ENCODE data around the gene OR2A1. TPM values are rescaled to one million over a fixed set of nuclear protein-coding genes. Genes with fewer than 3 reads are reported as not detected.
"Not testable (repeated sequence)": the region's sequence is repeated elsewhere in the genome, so short reads cannot be mapped to it uniquely, and the experiment has no call there.

The OR2A1 gene
- total RNA-seq, 1 experiment from 2014 or later = not detected

DNA sequence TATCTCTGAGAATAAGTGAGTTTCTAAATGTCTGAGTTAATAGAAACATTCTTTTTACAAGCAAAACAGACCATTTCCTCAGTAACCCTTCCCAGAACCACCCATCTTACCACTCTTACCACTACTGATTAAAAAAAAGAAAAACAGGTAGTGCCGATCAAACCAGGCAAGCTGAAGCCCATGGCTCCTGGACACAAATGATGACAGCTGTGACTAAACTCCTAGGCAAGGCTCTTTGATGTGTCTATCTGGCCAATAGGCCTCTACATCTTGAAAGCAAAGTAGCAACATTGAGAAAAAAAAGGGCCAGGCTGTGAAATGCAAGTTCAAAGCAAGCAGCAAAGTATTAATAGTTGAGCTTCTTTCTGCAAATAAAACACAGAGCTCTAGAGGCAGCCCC, 36.4 kb downstream of the OR2A1 start:
- H3K4me1 ChIP-seq (ENCODE audit: low read length); H3K79me2 ChIP-seq (ENCODE audit: low read length); H2AFZ ChIP-seq (ENCODE audit: low read length); H3K27me3 ChIP-seq (ENCODE audit: low read length); H3K9ac ChIP-seq (ENCODE audit: low read length); DNase-seq; H3K27ac ChIP-seq (ENCODE audit: low read length); H3K4me2 ChIP-seq (ENCODE audit: low read depth, low read length, poor library complexity, severe bottlenecking); H3K4me3 ChIP-seq (ENCODE audit: low read length); H3K9me3 ChIP-seq (ENCODE audit: low read length); H4K20me1 ChIP-seq (ENCODE audit: insufficient read depth, low read depth, low read length); H3K36me3 ChIP-seq (ENCODE audit: insufficient read depth, low read length); H3K9me2 ChIP-seq (replicated peaks; ENCODE audit: insufficient read depth, low read length): not testable (repeated sequence)

- not testable (repeated sequence) for H3K9me2 ChIP-seq (replicated peaks; ENCODE audit: insufficient read depth, low read length); H3K27ac ChIP-seq (ENCODE audit: low read length); H3K9me3 ChIP-seq (ENCODE audit: low read length); H3K4me2 ChIP-seq (ENCODE audit: low read depth, low read length, poor library complexity, severe bottlenecking); H2AFZ ChIP-seq (ENCODE audit: low read length); H3K79me2 ChIP-seq (ENCODE audit: low read length); DNase-seq; H3K9ac ChIP-seq (ENCODE audit: low read length); H3K27me3 ChIP-seq (ENCODE audit: low read length); H3K36me3 ChIP-seq (ENCODE audit: insufficient read depth, low read length); H3K4me3 ChIP-seq (ENCODE audit: low read length); H4K20me1 ChIP-seq (ENCODE audit: insufficient read depth, low read depth, low read length); H3K4me1 ChIP-seq (ENCODE audit: low read length)
Measured at GRCh38 chr7:144351667-144352066, 39.4 kb downstream of the OR2A1 start.

GRCh38 chr7:144355176-144355822, 43.1 kb downstream of the OR2A1 start, which contains the start of gene ARHGEF5:
ARHGEF5 (plus strand) TSS chr7:144355402; CDS start chr7:144362670, 7,268 bp downstream.
- H3K4me2 ChIP-seq (ENCODE audit: low read depth, low read length, poor library complexity, severe bottlenecking); DNase-seq; H3K4me1 ChIP-seq (ENCODE audit: low read length); H3K27me3 ChIP-seq (ENCODE audit: low read length); H2AFZ ChIP-seq (ENCODE audit: low read length); H3K4me3 ChIP-seq (ENCODE audit: low read length); H3K9me2 ChIP-seq (replicated peaks; ENCODE audit: insufficient read depth, low read length); H3K36me3 ChIP-seq (ENCODE audit: insufficient read depth, low read length); H3K27ac ChIP-seq (ENCODE audit: low read length); H3K9ac ChIP-seq (ENCODE audit: low read length); H3K79me2 ChIP-seq (ENCODE audit: low read length); H3K9me3 ChIP-seq (ENCODE audit: low read length); H4K20me1 ChIP-seq (ENCODE audit: insufficient read depth, low read depth, low read length): not testable (repeated sequence)

GRCh38 chr7:144356185-144356584, 44.0 kb downstream of the OR2A1 start:
- not testable (repeated sequence) for H3K36me3 ChIP-seq (ENCODE audit: insufficient read depth, low read length); H2AFZ ChIP-seq (ENCODE audit: low read length); H3K27ac ChIP-seq (ENCODE audit: low read length); H3K9me2 ChIP-seq (replicated peaks; ENCODE audit: insufficient read depth, low read length); H3K4me3 ChIP-seq (ENCODE audit: low read length); H3K79me2 ChIP-seq (ENCODE audit: low read length); DNase-seq; H4K20me1 ChIP-seq (ENCODE audit: insufficient read depth, low read depth, low read length); H3K4me1 ChIP-seq (ENCODE audit: low read length); H3K27me3 ChIP-seq (ENCODE audit: low read length); H3K9ac ChIP-seq (ENCODE audit: low read length); H3K4me2 ChIP-seq (ENCODE audit: low read depth, low read length, poor library complexity, severe bottlenecking); H3K9me3 ChIP-seq (ENCODE audit: low read length)

DNA sequence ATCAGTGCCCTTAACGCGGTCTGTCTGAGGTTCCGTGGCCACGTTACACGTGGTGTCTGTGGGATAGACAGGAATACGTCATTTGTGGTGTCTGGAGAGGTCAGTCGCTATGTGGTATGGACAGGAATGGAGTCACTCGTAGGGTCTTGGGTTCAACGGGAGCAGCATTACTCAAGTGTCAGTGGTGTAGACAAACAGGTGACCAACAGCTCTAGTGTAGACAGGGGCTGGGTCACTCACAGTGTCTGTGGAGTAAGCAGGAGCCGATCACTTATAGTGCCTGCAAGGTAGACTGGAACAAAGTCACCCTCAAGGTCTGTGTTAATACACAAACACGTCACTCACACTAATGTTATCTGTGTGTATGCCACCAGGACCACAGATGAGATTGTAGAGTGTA, 44.6 kb downstream of the OR2A1 start:
- not testable (repeated sequence) for H3K4me1 ChIP-seq (ENCODE audit: low read length); H3K36me3 ChIP-seq (ENCODE audit: insufficient read depth, low read length); H3K27ac ChIP-seq (ENCODE audit: low read length); H3K27me3 ChIP-seq (ENCODE audit: low read length); H4K20me1 ChIP-seq (ENCODE audit: insufficient read depth, low read depth, low read length); H3K9ac ChIP-seq (ENCODE audit: low read length); H3K9me2 ChIP-seq (replicated peaks; ENCODE audit: insufficient read depth, low read length); DNase-seq; H2AFZ ChIP-seq (ENCODE audit: low read length); H3K4me2 ChIP-seq (ENCODE audit: low read depth, low read length, poor library complexity, severe bottlenecking); H3K4me3 ChIP-seq (ENCODE audit: low read length); H3K9me3 ChIP-seq (ENCODE audit: low read length); H3K79me2 ChIP-seq (ENCODE audit: low read length)

DNA sequence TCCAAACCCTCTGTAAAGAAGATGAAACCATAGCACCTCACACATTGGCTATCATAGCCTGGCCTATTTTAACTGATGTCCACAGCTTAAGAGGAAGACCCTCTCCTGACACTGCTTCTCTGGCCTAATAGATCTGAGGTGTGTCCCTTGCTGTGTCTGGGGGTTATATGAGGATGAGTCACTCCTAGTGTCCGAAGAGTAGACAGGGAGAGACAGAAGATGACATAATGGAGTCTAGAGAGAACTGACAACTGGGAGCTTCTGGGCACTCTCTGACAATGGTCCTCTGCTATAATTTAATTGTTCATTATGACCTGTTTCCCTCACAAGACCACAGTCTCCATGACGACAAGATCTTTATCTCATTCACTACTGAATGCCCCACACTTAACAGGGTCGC, 49.8 kb downstream of the OR2A1 start:
- H3K79me2 ChIP-seq (ENCODE audit: low read length); DNase-seq; H2AFZ ChIP-seq (ENCODE audit: low read length); H4K20me1 ChIP-seq (ENCODE audit: insufficient read depth, low read depth, low read length); H3K9ac ChIP-seq (ENCODE audit: low read length); H3K4me1 ChIP-seq (ENCODE audit: low read length); H3K9me2 ChIP-seq (replicated peaks; ENCODE audit: insufficient read depth, low read length); H3K4me3 ChIP-seq (ENCODE audit: low read length); H3K4me2 ChIP-seq (ENCODE audit: low read depth, low read length, poor library complexity, severe bottlenecking); H3K27ac ChIP-seq (ENCODE audit: low read length); H3K27me3 ChIP-seq (ENCODE audit: low read length); H3K9me3 ChIP-seq (ENCODE audit: low read length); H3K36me3 ChIP-seq (ENCODE audit: insufficient read depth, low read length): not testable (repeated sequence)

- H3K4me2 ChIP-seq (ENCODE audit: low read depth, low read length, poor library complexity, severe bottlenecking) = not testable (repeated sequence)
Measured at GRCh38 chr7:144365523-144365922, 53.3 kb downstream of the OR2A1 start.

DNA sequence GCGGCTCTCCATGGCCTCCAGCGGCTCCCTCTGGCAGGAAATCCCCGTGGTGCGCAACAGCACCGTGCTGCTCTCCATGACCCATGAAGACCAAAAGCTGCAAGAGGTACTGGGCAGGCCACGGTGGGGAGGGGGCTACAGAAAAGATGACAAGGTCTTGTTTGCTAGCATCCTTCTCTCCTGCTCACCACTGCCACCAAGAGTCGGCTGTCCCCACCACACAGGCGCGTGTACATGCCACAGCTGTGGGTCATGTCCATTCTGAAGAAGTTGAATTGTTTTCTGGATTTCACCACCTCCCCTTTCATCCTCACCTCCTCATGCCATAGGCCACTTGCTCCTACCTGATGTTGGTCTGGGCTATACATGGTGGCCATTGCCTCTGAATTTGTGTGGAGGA, 55.0 kb downstream of the OR2A1 start:
- H3K27me3 ChIP-seq (ENCODE audit: low read length); H2AFZ ChIP-seq (ENCODE audit: low read length); DNase-seq; H3K9me3 ChIP-seq (ENCODE audit: low read length); H3K9me2 ChIP-seq (replicated peaks; ENCODE audit: insufficient read depth, low read length); H3K9ac ChIP-seq (ENCODE audit: low read length); H3K36me3 ChIP-seq (ENCODE audit: insufficient read depth, low read length); H3K4me3 ChIP-seq (ENCODE audit: low read length); H4K20me1 ChIP-seq (ENCODE audit: insufficient read depth, low read depth, low read length); H3K27ac ChIP-seq (ENCODE audit: low read length); H3K79me2 ChIP-seq (ENCODE audit: low read length); H3K4me1 ChIP-seq (ENCODE audit: low read length); H3K4me2 ChIP-seq (ENCODE audit: low read depth, low read length, poor library complexity, severe bottlenecking): not testable (repeated sequence)

More at GRCh38 chr7:144365523-144365922, 53.3 kb downstream of the OR2A1 start:
- not testable (repeated sequence) for H3K4me3 ChIP-seq (ENCODE audit: low read length); H3K9ac ChIP-seq (ENCODE audit: low read length); DNase-seq; H3K27ac ChIP-seq (ENCODE audit: low read length); H4K20me1 ChIP-seq (ENCODE audit: insufficient read depth, low read depth, low read length); H3K36me3 ChIP-seq (ENCODE audit: insufficient read depth, low read length); H3K27me3 ChIP-seq (ENCODE audit: low read length); H3K9me2 ChIP-seq (replicated peaks; ENCODE audit: insufficient read depth, low read length); H3K9me3 ChIP-seq (ENCODE audit: low read length); H2AFZ ChIP-seq (ENCODE audit: low read length); H3K4me1 ChIP-seq (ENCODE audit: low read length); H3K79me2 ChIP-seq (ENCODE audit: low read length)

DNA sequence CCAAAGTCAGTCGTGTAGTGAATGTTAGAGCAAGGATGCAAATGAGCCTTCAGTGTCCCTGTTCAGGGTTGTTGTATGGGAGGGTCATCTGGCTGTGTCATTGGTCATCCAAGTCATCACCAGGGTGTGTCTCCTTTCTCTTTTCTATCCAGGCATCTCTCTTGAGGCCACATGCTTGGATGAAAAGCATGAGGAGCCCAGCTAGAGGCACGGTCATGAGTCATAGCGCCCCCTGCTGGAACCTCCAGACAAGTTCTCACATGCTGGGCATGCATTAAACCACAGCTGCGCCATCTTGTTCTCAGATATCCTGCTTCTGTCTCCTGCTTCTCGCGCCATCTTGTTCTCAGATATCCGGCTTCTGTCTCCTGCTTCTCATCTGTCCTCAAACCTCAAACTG, 57.0 kb downstream of the OR2A1 start:
- not testable (repeated sequence) for H3K9ac ChIP-seq (ENCODE audit: low read length); H3K79me2 ChIP-seq (ENCODE audit: low read length); H4K20me1 ChIP-seq (ENCODE audit: insufficient read depth, low read depth, low read length); H3K9me3 ChIP-seq (ENCODE audit: low read length); H3K27ac ChIP-seq (ENCODE audit: low read length); H3K27me3 ChIP-seq (ENCODE audit: low read length); H3K4me2 ChIP-seq (ENCODE audit: low read depth, low read length, poor library complexity, severe bottlenecking); H3K9me2 ChIP-seq (replicated peaks; ENCODE audit: insufficient read depth, low read length); H3K36me3 ChIP-seq (ENCODE audit: insufficient read depth, low read length); H3K4me1 ChIP-seq (ENCODE audit: low read length); DNase-seq; H3K4me3 ChIP-seq (ENCODE audit: low read length); H2AFZ ChIP-seq (ENCODE audit: low read length)

Measured in Karpas-422 (cell line).